Hepatocyte (in vitro differentiated cells): ENCODE results near the gene F13A1. TPM values are rescaled to one million over a fixed set of nuclear protein-coding genes. Genes with fewer than 3 reads are reported as not detected.

Experiments used
- DNase-seq: peaks from one replicate; pipeline ENCODE4 v3.0.0-alpha.2; 2016; ENCODE audit warnings: low spot score
- H2AFZ ChIP-seq: fragments of 200-600 bp; sonication (generic); 2 replicates; pipeline ENCODE4 v1.6.0; 2016; ENCODE audit warnings: antibody characterized with exemption, mild to moderate bottlenecking
- H3K27ac ChIP-seq: fragments of 200-600 bp; sonication (generic); 2 replicates; pipeline ENCODE4 v1.5.1; 2016; ENCODE audit warnings: mild to moderate bottlenecking
- H3K27me3 ChIP-seq: fragments of 200-600 bp; sonication (generic); 2 replicates; pipeline ENCODE4 v1.6.1; 2016
- H3K36me3 ChIP-seq: fragments of 200-600 bp; sonication (generic); replicated peaks from 2 replicates; pipeline ENCODE4 v1.5.1; 2016; ENCODE audit warnings: low read depth; ENCODE audit not compliant: insufficient read depth
- H3K4me1 ChIP-seq: fragments of 200-600 bp; sonication (generic); 2 replicates; pipeline ENCODE4 v1.5.1; 2016; ENCODE audit warnings: mild to moderate bottlenecking, moderate library complexity; ENCODE audit not compliant: insufficient read depth
- H3K4me2 ChIP-seq: fragments of 200-600 bp; sonication (generic); 2 replicates; pipeline ENCODE4 v1.6.0; 2016
- H3K4me3 ChIP-seq: fragments of 200-600 bp; sonication (generic); 2 replicates; pipeline ENCODE4 v1.5.1; 2016; ENCODE audit warnings: mild to moderate bottlenecking
- H3K79me2 ChIP-seq: fragments of 200-600 bp; sonication (generic); 2 replicates; pipeline ENCODE4 v1.6.0; 2017; ENCODE audit warnings: mild to moderate bottlenecking
- H3K9me2 ChIP-seq: fragments of 200-600 bp; sonication (generic); replicated peaks from 2 replicates; pipeline ENCODE4 v1.6.0; 2017; ENCODE audit warnings: mild to moderate bottlenecking; ENCODE audit not compliant: insufficient read depth
- H3K9me3 ChIP-seq: fragments of 200-600 bp; sonication (generic); 2 replicates; pipeline ENCODE4 v1.5.1; 2016; ENCODE audit warnings: low read depth, mild to moderate bottlenecking
- H4K20me1 ChIP-seq: fragments of 200-600 bp; sonication (generic); 2 replicates; pipeline ENCODE4 v1.6.0; 2016; ENCODE audit warnings: mild to moderate bottlenecking; ENCODE audit not compliant: insufficient read depth, poor library complexity, severe bottlenecking
- CTCF ChIP-seq: fragments of 200-600 bp; sonication (generic); IDR thresholded peaks from 2 replicates; pipeline ENCODE4 v1.5.1; 2016; ENCODE audit warnings: antibody characterized with exemption, mild to moderate bottlenecking; ENCODE audit not compliant: poor library complexity
- EZH2 ChIP-seq: fragments of 200-600 bp; sonication (generic); IDR thresholded peaks from 2 replicates; pipeline ENCODE4 v1.6.1; 2016; ENCODE audit warnings: antibody characterized with exemption, mild to moderate bottlenecking, borderline replicate concordance
- EZH2phosphoT487 ChIP-seq: fragments of 200-600 bp; sonication (generic); IDR thresholded peaks from one replicate; pipeline ENCODE4 v1.6.1; 2018; ENCODE audit warnings: antibody characterized with exemption, mild to moderate bottlenecking, low read depth, moderate library complexity; ENCODE audit not compliant: unreplicated experiment, severe bottlenecking
- WGBS: methylation state at CpG from one replicate; pipeline ENCODE4 v1.1.6; 2016; ENCODE audit warnings: low lambda C conversion rate; ENCODE audit errors: missing lambda C conversion rate; 5-methylcytosine and 5-hydroxymethylcytosine counted together
- polyA plus RNA-seq: library from polyadenylated mRNA; unstranded; fragments of >200 nt; fragmentation: Nextera tagmentation; extraction: Ambion mirVana; gene quantifications from 2 replicates; pipeline ENCODE4 v1.2.1, GENCODE V29; 2016
- total RNA-seq: library from RNA; depleted of rRNA; stranded (reverse); fragments of >200 nt; gene quantifications from 2 replicates; pipeline ENCODE4 v1.2.3, GENCODE V29; 2014

The F13A1 gene
- total and polyA plus RNA-seq, 2 experiments from 2014 or later: 3.7 to 8.5 TPM

- Histone ChIP-seq H3K27ac (no peak overlapping the region), H3K4me2 (no peak overlapping the region), H3K79me2 (no peaks in the 10 kb centered on the region), H3K4me1 (no peaks in the 10 kb centered on the region), H3K27me3 (peaks cover 4% of the 10 kb centered on the region), H4K20me1 (no peaks in the 10 kb centered on the region), H2AFZ (no peak overlapping the region), H3K9me2 (no peaks in the 10 kb centered on the region), H3K9me3 (no peaks in the 10 kb centered on the region), H3K4me3 (no peak overlapping the region), H3K36me3 (no peaks in the 10 kb centered on the region)
- 87% methylated on average over 3 of the region's 3 CpGs for WGBS
- DNase-seq: no peak
- TF ChIP-seq CTCF: no peak
- TF ChIP-seq EZH2: no peak
- TF ChIP-seq EZH2phosphoT487: no peak
Observed at GRCh38 chr6:6357530-6357929, 37.1 kb upstream of the F13A1 start.

- DNase-seq: no peak
- no peaks in the 10 kb centered on the region for H3K4me1 ChIP-seq
- no peaks in the 10 kb centered on the region for H3K36me3 ChIP-seq
- 83% methylated on average over 6 of the region's 6 CpGs for WGBS
- H3K27me3 ChIP-seq: peaks cover 4% of the 10 kb centered on the region
- no peaks in the 10 kb centered on the region for H3K79me2 ChIP-seq
- no peaks in the 10 kb centered on the region for H3K9me3 ChIP-seq
- H3K27ac ChIP-seq: no peak overlapping the region
- H3K9me2 ChIP-seq: no peaks in the 10 kb centered on the region
- no peak overlapping the region for H3K4me3 ChIP-seq
- no peak overlapping the region for H2AFZ ChIP-seq
- H3K4me2 ChIP-seq: no peak overlapping the region
- TF ChIP-seq CTCF (no peak), EZH2 (no peak), EZH2phosphoT487 (no peak)
- no peaks in the 10 kb centered on the region for H4K20me1 ChIP-seq
Observed at GRCh38 chr6:6357032-6357431, 36.6 kb upstream of the F13A1 start.

GRCh38 chr6:6352772-6353171, 32.3 kb upstream of the F13A1 start:
- Histone ChIP-seq H3K79me2 (no peaks in the 10 kb centered on the region), H3K4me3 (no peak overlapping the region), H3K27me3 (peaks cover 25% of the 10 kb centered on the region), H3K9me2 (no peaks in the 10 kb centered on the region), H3K27ac (no peak overlapping the region), H3K36me3 (no peaks in the 10 kb centered on the region), H3K4me1 (no peaks in the 10 kb centered on the region), H3K9me3 (no peaks in the 10 kb centered on the region), H3K4me2 (no peak overlapping the region), H4K20me1 (no peaks in the 10 kb centered on the region), H2AFZ (no peak overlapping the region)
- TF ChIP-seq EZH2phosphoT487 (no peak), EZH2 (no peak), CTCF (no peak)
- WGBS: 89% methylated on average over 6 of the region's 6 CpGs
- DNase-seq: no peak

- H3K9me2 ChIP-seq: no peaks in the 10 kb centered on the region
- DNase-seq: no peak
- no peak overlapping the region for H3K27ac ChIP-seq
- no peaks in the 10 kb centered on the region for H4K20me1 ChIP-seq
- no peak overlapping the region for H2AFZ ChIP-seq
- TF ChIP-seq EZH2phosphoT487 (no peak), CTCF (no peak), EZH2 (no peak)
- no peak overlapping the region for H3K4me2 ChIP-seq
- H3K4me3 ChIP-seq: no peak overlapping the region
- no peaks in the 10 kb centered on the region for H3K4me1 ChIP-seq
- peaks cover 25% of the 10 kb centered on the region for H3K27me3 ChIP-seq
- WGBS: 68% methylated on average over 6 of the region's 6 CpGs
- H3K36me3 ChIP-seq: no peaks in the 10 kb centered on the region
- no peaks in the 10 kb centered on the region for H3K79me2 ChIP-seq
- no peaks in the 10 kb centered on the region for H3K9me3 ChIP-seq
Observed at GRCh38 chr6:6351511-6352025, 31.1 kb upstream of the F13A1 start.
